ENCODE results near the gene PPP2R5C. TPM values are rescaled to one million over a fixed set of nuclear protein-coding genes. Genes with fewer than 3 reads are reported as not detected.
A peak's percentile ranks its signal among the peaks of the same experiment; 100 is the strongest.

Gene PPP2R5C
- total and polyA plus RNA-seq, 9 of the 15 experiments (the other 6 are each of a cell fraction or from before 2014, with no cell fraction given) = 284 to 617 (median 395) TPM

- TF ChIP-seq ZNF586 (CRISPR knock-in tag; conservative IDR thresholded peaks at IDR 0.05) (no peak), MTA2 (IDR thresholded peaks at IDR 0.05; ENCODE audit: low read depth) (no peak), ELK1 (CRISPR knock-in tag; IDR thresholded peaks at IDR 0.05) (no peak), HNRNPK (IDR thresholded peaks at IDR 0.05; ENCODE audit: low read depth, low read length, poor library complexity, severe bottlenecking) (no peak), CBFA2T2 (conservative IDR thresholded peaks at IDR 0.05) (peak; percentile 75), RBFOX2 (IDR thresholded peaks at IDR 0.05; ENCODE audit: low read depth, low read length) (no peak), SMAD2 (IDR thresholded peaks at IDR 0.05; ENCODE audit: low read depth, low read length) (no peak), FOSL1 (tag; conservative IDR thresholded peaks at IDR 0.05) (no peak), ZC3H4 (CRISPR knock-in tag; IDR thresholded peaks at IDR 0.05; ENCODE audit: borderline replicate concordance) (no peak), CTCFL (IDR thresholded peaks at IDR 0.05; ENCODE audit: borderline replicate concordance, insufficient read depth, low read depth, low read length, poor library complexity, severe bottlenecking) (no peak), HNRNPH1 (optimal IDR thresholded peaks at IDR 0.05; ENCODE audit: low read depth, low read length) (no peak), ZNF639 (CRISPR knock-in tag; conservative IDR thresholded peaks at IDR 0.05 in 1 of 2, IDR thresholded peaks at IDR 0.05 in 1 of 2) (no peak), MLLT1 (IDR thresholded peaks at IDR 0.05) (no peak), NFIX (CRISPR knock-in tag; IDR thresholded peaks at IDR 0.05; ENCODE audit: low read depth) (no peak), HDAC1 (IDR thresholded peaks at IDR 0.05) (peak in 1 of 2 experiments; percentile 54; a peak in 1 of 4 replicates), TEAD2 (tag; IDR thresholded peaks at IDR 0.05) (no peak), ZNF197 (CRISPR knock-in tag; IDR thresholded peaks at IDR 0.05; ENCODE audit: low read depth) (no peak), BACH1 (tag; IDR thresholded peaks at IDR 0.05) (no peak), E2F5 (CRISPR knock-in tag; IDR thresholded peaks at IDR 0.05) (no peak), CHD4 (IDR thresholded peaks at IDR 0.05; ENCODE audit: insufficient read depth, insufficient replicate concordance, low read depth, low read length, poor library complexity, severe bottlenecking) (no peak)
Measured at GRCh38 chr14:101957406-101958234, 196.1 kb downstream of the PPP2R5C start (continued).
